Right lobe of liver (tissue), 4 donors: ENCODE results near the gene ALDH18A1.

Experiments
- POLR2A ChIP-seq: fragments of 450-650 bp; IDR thresholded peaks from one replicate; pipeline ENCODE4 v1.6.1; 2017; ENCODE audit warnings: antibody characterized with exemption, mild to moderate bottlenecking
- TF ChIP-seq, protein P1 (sequence below), 4 donors: fragments of 200-600 bp in 3 of 4; fragments of 450-650 bp in 1 of 4; IDR thresholded peaks; one replicate each; pipeline versions ENCODE4 v1.5.1 to v1.8.0; 2016 to 2022; ENCODE audit warnings: antibody characterized with exemption in 4 of 4, mild to moderate bottlenecking in 2 of 4
- donor health status: DM: no; HTN: no; CAD: no.
- donor health status: DM: no; HTN: no; CAD: no.
- donor health status: DM: no; HTN: yes; CAD: no.

DNA sequence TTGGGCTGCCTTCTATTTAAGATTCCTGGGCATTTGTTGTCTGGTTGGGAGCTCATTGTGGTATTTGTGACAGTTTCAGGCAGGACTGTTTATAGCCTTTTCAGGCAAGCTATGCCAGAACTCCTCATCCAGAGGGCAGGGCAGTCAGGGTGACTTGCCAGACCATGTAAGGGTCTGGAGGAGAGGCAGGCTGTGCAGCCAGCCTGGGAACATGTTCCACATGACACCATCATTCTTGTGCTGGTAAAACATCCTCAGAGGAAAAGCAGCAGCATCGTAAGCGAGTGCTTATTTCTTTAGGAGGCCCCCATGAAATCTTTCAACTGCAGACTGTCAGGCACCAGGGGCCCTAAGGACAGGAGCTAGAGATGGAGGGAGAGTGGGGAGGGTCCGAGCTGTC is 51.3 kb downstream of the ALDH18A1 start:
- TF ChIP-seq, protein P1, sequence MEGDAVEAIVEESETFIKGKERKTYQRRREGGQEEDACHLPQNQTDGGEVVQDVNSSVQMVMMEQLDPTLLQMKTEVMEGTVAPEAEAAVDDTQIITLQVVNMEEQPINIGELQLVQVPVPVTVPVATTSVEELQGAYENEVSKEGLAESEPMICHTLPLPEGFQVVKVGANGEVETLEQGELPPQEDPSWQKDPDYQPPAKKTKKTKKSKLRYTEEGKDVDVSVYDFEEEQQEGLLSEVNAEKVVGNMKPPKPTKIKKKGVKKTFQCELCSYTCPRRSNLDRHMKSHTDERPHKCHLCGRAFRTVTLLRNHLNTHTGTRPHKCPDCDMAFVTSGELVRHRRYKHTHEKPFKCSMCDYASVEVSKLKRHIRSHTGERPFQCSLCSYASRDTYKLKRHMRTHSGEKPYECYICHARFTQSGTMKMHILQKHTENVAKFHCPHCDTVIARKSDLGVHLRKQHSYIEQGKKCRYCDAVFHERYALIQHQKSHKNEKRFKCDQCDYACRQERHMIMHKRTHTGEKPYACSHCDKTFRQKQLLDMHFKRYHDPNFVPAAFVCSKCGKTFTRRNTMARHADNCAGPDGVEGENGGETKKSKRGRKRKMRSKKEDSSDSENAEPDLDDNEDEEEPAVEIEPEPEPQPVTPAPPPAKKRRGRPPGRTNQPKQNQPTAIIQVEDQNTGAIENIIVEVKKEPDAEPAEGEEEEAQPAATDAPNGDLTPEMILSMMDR (IDR thresholded peaks at IDR 0.05), result no peak
- no peak for TF ChIP-seq POLR2A
